HG03108 (cell line): ENCODE measurements around the gene ABCD4.
"Not testable (repeated sequence)": the region's sequence is repeated elsewhere in the genome, so short reads cannot be mapped to it uniquely, and the experiment has no call there.

Experiments used
- ATAC-seq: cut with Tn5 transposase; IDR thresholded peaks from one replicate; pipeline ENCODE4 v1.9.1; 2021; ENCODE audit warnings: moderate library complexity; ENCODE audit not compliant: unreplicated experiment

The ABCD4 gene

DNA sequence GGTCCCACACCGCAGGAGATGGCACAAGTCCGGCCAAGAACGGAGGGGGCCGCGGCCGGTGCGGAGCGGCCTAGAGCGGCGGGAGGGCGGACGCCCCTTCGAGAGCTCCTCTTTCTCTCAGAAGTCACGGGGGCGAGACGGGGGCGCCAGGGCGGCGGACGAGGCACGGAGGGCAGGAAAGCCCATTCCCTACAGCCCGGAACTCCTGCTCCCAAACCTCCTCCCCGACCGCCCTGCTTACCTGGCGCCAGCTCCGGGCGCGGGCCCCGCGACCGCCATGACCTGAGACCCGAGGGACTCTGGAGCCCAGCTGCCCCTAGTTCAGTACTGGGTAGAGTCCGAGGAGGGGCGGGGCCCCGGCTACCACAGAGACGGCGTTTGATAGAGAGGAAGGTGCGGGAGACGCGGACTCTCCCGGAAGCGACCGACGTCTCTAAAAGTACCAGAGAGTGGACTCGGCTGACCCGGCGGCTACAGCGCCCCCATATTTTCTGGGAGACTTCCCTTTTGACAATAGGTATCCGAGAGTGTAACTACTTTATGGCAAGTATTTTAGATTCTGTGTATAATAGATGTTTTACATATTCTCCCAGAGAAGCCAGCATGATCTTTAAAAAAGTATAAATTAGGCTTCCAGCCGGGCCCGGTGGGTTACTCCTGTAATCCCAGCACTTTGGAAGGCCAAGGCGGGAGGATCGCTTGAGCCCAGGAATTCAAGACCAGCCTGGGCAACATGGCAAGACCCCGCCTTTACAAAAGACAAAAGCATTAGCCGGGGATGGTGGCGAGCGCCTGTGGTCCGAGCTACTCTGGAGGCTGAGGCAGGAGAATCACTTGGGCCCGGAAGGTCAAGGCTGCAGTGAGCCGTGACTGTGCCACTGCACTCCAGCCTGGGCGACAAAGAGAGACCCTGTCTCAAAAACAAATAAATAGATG, at the start of gene ABCD4:
ABCD4 (minus strand) TSS at position 301 of the 936 bp plus-strand sequence; CDS start at position 279, 22 bp downstream.
- peak; percentile 98 for ATAC-seq

GRCh38 chr14:74350928-74351323, 48.2 kb upstream of the ABCD4 start:
- no peak for ATAC-seq

DNA sequence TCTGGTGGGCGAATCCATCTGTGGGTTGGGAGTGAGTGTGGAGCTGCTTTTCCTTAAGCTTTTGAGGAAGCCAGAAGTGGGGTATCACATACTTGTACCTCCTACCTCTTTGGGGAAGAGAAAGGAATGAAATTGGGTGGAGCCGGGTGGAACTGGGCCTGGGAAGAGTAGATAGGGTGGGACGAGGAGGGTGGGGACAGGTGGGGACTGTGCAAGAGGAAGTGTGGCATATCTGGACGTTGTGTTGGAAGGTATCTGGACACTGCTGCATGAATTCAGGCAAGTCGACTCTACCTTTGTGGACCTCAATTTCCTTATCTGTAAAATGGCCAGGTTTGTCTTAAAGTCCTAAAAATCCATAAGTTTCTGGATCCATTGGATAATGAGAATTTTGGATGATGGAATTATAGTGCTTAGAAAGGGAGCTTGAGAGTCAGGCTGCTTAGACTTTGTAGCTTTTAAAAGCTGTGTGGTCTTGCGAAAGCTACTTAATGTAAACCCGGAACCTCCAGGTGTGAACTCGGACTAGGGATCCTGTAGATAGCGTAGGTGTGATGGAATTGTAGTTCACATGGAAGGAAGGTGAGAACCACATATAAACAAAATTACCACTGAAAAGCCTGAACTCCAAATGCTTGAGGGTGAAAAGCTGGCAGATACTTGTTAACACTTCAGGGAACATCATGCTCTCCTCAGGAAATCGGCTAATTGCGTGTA, 47.6 kb upstream of the ABCD4 start:
- no peak for ATAC-seq

GRCh38 chr14:74349757-74350156, 47.0 kb upstream of the ABCD4 start:
- no peak for ATAC-seq

DNA sequence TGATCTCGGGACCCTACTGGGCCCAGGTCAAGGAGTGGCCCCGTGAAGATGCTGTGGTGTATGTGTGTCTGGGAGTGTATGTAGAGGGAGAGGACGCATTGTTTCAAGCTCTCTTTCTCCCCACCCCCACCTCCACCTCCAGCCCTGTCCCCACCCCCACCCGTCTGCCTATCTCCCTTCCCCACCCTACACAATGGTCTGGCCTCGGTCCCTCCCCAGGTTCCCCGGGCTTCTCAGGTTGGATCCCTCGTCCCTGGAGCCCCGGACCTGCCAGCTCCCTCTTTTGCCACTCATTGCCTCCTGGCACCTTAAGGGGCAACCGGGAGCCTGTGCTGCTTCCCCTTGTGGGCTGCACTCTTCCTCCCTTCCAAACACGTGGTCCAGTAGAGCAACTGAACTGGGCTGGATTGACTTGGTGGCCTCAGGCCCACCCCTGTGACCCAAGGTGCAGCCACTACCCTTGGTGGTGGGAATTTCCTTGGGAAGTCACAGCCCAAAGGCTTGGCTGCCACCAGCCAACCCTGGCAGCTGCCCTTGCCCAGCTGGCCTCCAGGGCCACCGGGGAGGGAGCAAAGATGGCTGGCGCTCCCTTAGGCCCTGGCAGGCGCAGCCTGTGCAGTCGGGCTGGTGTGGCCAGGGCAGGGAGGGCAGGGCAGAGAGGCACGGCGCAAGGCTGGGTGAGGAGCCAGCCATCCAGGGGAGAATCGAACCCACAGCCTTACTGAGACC, 46.2 kb upstream of the ABCD4 start:
- no peak for ATAC-seq

- no peak for ATAC-seq
Measured at GRCh38 chr14:74348241-74348734, 45.6 kb upstream of the ABCD4 start, which contains the start of gene VRTN. VRTN (plus strand) TSS chr14:74348471; CDS start chr14:74356784, 8,313 bp downstream.

DNA sequence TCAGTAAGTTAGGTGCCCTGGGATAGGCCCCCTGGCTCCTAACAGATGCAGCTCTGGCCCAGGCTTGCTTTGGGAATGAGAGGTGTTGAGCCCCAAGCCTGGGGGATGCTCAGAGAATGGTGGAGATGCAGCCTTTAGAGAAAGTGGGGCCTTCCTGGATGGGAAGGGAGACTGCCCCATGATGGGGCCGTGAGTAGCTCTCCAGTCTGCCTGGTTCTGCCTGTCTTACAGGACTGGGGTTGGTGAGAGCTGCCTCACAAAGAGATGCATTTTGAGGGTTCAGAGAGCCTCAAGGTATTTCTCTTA, 45.0 kb upstream of the ABCD4 start:
- no peak for ATAC-seq

DNA sequence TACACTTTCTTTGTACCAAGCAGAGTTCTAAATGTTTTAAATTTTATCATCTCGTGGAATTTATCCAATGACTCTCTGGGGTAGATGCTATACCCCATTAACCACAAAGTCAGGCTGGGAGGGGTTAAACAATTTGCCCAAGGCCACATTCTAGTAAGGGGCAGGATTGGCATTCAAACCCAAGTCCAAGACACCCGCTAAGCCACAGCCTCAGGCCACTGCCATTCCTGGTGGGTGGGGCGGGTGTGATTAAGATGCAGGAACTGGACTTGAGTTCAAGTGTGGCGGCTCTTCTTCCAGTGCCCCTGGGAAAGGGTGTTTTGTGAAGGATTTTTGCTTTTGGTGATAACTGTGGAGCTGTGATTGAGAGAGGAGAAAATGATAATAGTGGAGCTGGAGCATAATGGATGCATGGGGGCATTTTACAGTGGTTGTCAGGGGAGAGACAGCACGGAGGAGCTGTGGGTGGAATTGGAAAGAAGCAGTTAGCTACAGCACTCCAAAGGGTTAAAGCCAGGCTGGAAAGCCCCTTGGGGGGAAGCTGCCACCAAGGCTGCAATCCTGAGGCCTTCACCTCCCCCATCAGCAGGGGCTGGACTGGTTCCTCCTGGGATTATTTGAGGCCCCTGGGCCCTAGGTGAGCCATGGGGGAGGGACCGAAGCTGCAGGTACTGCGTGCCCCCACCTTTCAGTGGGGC, 44.5 kb upstream of the ABCD4 start:
- ATAC-seq: no peak

- no peak for ATAC-seq
Measured at GRCh38 chr14:74346341-74346740, 43.6 kb upstream of the ABCD4 start.

- ATAC-seq: no peak
Measured at GRCh38 chr14:74333909-74334308, 31.2 kb upstream of the ABCD4 start.

DNA sequence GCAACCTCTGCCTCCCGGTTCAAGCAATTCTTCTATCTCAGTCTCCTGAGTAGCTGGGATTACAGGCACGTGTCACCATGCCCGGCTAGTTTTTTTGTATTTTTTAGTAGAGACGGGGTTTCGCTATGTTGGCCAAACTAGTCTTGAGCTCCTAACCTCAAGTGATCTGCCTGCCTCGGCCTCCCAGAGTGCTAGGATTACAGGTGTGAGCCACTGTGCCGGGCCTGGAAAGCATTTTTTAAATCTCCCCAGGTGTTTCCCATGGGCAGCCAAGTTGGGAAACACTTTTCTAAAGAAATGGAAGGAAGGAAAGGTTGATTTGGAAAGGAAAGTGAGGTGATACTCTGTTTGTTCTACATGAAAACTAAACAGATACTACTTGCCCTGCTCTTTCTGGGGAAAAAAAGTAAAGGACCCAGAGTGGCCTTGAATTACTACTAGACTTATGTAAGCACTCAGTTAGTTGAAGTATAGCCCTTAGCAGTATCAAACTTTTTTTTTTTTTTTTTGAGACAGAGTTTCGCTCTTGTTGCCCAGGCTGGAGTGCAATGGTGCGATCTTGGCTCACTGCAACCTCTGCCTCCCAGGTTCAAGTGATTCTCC, 27.3 kb upstream of the ABCD4 start:
- not testable (repeated sequence) for ATAC-seq

DNA sequence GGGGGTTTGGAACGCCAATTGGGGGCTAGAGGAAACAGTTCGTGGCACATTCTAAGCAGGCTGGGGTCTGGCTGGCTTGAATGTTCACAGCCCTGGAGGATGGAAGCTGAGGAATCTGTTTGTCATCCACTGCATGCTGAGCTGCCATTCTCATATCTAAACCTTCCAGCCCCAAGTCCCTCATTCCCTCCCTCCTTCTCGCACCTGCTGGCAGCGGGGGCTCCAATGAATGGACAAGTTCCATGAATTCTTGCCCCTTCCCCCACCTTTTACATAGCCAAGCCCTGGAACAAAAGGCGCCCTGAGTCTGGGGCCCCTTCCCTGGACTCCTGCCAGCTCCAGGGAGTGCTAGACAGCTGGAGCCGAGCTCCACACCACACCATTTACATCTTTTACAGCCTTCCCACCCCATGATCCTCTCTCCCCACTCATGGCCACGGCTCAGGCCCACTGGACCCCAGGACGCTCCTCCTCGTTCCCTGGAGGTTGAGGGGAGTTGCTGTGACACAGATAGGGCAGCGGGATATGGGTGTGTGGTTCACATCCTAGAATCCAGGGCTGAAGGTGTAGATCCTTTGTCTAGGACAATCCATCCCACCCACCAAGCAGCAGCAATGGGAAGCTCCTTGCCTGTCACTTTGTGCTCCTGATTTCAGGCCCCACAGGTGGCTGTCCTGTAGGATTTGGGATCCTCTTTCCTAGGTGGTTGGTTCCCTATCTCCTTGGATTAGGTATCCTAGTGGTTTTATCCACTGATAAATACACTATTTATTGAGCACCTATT, 23.8 kb upstream of the ABCD4 start:
- ATAC-seq: no peak

DNA sequence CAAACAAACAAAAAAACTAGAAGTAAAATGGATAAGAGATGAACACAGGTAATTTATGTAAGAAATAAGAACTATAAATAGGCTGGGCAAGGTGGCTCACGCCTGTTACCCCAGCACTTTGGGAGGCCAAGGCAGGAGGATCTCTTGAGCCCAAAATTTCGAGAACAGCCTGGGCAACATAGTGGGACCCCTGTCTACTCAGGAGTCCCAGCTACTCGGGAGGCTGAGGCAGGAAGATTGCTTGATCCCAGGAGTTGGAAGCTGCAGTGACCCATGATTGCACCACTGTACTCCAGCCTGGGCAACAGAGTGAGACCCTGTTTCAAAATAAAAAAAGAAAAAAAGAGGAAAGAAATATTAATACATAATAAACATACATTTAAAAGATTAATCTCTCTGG, 22.7 kb upstream of the ABCD4 start:
- ATAC-seq: no peak

- ATAC-seq: no peak
Measured at GRCh38 chr14:74324931-74325361, 22.2 kb upstream of the ABCD4 start.

GRCh38 chr14:74314576-74314975, 11.8 kb upstream of the ABCD4 start:
- ATAC-seq: no peak

- ATAC-seq: no peak
Measured at GRCh38 chr14:74313601-74314000, 10.9 kb upstream of the ABCD4 start.

DNA sequence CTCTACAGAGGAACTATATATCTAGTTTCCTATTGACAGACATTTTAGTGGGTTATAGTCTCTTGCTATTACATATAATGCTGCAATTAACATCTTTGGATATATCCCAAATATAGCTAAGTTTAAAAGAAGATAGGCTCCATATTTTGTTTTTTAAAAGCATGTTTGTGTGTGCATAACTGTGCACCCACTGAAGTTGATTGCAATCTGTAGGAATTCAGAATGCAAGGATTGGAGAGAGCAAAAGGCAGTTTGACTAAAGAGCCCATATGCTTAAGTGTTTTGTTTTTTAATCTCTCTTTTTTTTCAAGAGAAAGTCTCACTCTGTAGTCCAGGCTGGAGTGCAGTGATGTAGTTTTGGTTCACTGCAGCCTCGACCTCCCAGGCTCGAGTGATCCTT, 9.4 kb upstream of the ABCD4 start:
- ATAC-seq: no peak

DNA sequence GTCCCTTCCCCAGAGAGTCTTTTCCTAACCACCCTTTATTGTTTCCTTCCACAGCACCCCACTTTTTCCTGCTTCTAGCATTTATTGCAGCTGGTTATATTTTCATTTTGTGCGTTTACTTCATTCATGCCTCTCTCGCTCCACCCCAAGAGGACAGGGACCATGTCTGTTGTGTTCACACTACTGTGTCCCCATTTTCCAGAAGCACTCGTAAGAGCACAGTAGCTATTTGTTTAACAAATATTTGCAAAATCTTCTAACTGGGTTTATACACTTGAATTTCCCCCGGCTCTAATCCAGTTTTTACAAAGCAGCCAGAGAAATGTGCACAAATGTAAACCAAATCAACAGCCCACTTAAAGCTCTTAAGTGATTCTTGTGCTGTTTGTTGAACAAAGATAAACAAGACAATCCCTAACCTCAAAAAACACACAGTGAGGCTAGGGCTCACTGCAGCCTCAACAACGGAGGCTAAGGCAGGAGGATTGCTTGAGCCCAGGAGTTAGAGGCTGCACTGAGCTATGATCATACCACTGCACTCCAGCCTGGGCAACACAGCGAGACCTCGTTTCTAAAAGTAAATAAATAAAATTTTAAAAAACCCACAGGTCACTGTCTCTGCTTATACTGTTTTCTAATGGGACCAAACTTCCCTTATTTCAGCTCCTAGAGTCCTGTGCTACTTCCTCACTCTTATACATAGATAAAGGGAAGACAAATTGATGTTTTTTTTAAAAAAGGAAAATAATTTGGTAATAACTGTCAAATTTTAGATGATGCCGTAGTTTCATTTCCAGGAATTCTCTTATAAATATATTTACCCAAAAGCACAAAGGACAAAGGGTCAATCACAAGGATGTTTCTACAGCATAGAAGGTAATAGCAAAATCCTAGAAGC, 6.6 kb upstream of the ABCD4 start:
- no peak for ATAC-seq
